ENCODE data around the gene PPARG.

The PPARG gene

DNA sequence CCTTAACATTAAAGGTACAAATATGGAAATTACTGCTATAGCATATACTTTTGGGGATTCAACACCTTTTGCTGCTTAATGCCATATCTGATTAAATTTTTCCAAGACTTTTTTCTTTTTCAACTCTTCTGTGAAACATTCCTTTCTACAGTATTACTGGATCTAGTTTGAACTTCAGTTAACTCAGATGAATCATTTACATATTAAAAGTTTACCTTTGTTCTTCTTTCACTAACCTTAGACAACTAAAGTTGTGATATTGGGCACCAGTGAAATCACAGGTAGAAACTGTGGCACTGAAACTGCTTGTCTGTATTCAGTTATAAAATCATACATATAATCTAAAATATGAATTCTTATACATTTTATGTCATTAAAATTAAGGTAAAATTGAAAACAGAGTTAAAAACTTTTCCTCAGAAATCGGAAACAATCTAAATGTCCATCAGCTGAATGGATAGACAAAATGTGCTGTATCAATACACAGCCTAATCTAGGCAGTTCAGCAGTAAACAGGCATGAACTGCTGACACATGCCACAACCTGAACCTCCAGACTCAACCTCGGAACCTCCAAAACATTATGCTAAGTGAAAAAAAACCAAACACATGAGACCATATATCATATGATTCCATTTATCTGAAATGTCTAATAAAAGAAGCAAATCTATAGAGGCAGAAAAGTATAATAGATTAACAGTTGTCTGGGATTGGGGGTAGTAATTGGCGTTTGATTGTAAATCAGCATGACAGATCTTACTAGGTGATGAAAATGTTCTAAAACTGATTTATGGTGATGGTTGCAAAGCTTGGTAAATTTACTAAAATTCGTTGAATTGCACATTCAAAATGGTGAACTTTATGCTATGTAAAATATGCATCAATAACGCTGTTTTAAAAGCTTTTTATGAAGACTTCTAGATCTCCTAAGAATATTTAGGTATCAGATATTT is 50.0 kb downstream of the PPARG start:
- no peak overlapping the region for H3K27ac ChIP-seq
- TF ChIP-seq, protein P1, sequence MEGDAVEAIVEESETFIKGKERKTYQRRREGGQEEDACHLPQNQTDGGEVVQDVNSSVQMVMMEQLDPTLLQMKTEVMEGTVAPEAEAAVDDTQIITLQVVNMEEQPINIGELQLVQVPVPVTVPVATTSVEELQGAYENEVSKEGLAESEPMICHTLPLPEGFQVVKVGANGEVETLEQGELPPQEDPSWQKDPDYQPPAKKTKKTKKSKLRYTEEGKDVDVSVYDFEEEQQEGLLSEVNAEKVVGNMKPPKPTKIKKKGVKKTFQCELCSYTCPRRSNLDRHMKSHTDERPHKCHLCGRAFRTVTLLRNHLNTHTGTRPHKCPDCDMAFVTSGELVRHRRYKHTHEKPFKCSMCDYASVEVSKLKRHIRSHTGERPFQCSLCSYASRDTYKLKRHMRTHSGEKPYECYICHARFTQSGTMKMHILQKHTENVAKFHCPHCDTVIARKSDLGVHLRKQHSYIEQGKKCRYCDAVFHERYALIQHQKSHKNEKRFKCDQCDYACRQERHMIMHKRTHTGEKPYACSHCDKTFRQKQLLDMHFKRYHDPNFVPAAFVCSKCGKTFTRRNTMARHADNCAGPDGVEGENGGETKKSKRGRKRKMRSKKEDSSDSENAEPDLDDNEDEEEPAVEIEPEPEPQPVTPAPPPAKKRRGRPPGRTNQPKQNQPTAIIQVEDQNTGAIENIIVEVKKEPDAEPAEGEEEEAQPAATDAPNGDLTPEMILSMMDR (conservative IDR thresholded peaks at IDR 0.05; ENCODE audit: low read depth) = no peak
- ChIA-PET POLR2A (ENCODE audit: low non-redundant PET) (no interaction called here), CTCF (interaction anchor here (0.6 to 1.0 kb wide), 2 partner anchors 109 to 142 kb away, joined by 3 read pairs; no protein-coding TSS in a partner anchor)
- DNase-seq (ENCODE audit: low spot score) = no peak

DNA sequence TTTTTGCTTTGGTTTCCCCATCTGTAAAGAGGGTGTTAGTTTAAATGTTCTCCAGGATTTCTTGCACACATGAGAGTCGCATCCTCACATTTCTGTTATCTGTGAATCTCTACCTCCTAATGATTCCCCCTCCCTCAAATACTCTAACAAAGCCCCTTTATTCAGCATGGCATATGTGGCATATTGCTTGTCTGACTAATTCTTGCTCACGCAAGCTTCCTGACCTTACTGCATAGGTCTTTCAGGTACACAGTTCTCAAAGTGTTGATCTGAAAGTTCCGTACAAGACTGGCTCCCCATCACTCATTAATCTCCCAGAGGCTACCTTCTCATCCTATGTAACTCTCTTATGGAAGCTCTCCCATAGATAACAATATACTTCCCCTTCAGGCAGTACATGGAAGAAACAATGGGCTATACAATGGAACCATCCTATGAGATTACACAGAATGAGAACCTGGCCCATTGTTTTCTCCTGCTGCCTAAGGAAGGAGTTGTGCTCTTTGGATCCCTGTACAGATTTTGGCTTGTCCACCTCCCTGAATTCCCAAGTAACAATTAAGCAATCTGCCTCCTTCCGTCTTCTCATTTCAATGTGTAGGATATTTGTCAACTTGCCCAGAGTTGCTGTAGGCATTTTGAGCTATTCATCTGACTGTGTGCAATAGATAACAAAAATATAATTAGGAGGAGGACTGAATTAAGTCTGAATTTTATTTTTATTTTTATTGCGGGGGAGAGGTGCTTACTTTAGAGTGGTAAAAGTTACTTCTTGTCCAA is 51.0 kb downstream of the PPARG start:
- POLR2A ChIA-PET (ENCODE audit: low non-redundant PET) = interaction anchor here (0.6 kb wide), 1 partner anchor 58 kb away, joined by 10 read pairs; no protein-coding TSS in a partner anchor
- no peak overlapping the region for H3K27ac ChIP-seq
- no peak for DNase-seq (ENCODE audit: low spot score)
- CTCF ChIA-PET = interaction anchor here (1.0 kb wide), 1 partner anchor 141 kb away, joined by 3 read pairs; no protein-coding TSS in a partner anchor
- TF ChIP-seq, protein P1 (conservative IDR thresholded peaks at IDR 0.05; ENCODE audit: low read depth) = no peak

GRCh38 chr3:12340506-12340905 is 51.6 kb downstream of the PPARG start:
- CTCF ChIA-PET = no interaction called here

DNA sequence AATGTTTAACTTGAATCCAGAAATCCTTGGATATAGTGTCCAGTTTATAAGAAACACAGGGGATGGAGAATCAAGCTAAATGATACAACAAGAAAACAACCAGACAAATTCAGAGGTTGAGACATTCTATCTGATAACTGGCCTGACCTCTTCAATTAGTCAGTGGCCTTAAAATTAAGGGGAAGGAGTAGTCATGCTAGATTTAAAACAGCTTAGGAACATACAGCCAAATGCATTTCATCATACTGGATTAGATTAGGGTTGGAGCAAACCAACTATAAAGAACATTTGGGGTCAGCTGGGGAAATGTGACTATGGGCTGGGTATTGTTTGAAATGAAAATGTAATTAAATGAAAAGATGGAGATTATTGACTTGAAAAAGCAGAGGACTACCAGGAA is 53.3 kb downstream of the PPARG start:
- TF ChIP-seq, protein P1 (conservative IDR thresholded peaks at IDR 0.05; ENCODE audit: low read depth) = no peak
- no peak overlapping the region for H3K27ac ChIP-seq
- no peak for DNase-seq (ENCODE audit: low spot score)
- CTCF ChIA-PET = no interaction called here
- POLR2A ChIA-PET (ENCODE audit: low non-redundant PET) = no interaction called here

More at GRCh38 chr3:12340506-12340905, 51.6 kb downstream of the PPARG start:
- DNase-seq (ENCODE audit: low spot score) = no peak
- H3K27ac ChIP-seq = no peak overlapping the region
- TF ChIP-seq, protein P1 (conservative IDR thresholded peaks at IDR 0.05; ENCODE audit: low read depth) = no peak
- POLR2A ChIA-PET (ENCODE audit: low non-redundant PET) = interaction anchor here (0.6 kb wide), 1 partner anchor 59 kb away, joined by 10 read pairs; no protein-coding TSS in a partner anchor

- H3K27ac ChIP-seq = no peak overlapping the region
- TF ChIP-seq, protein P1 (conservative IDR thresholded peaks at IDR 0.05; ENCODE audit: low read depth) = no peak
- ChIA-PET POLR2A (ENCODE audit: low non-redundant PET) (no interaction called here), CTCF (interaction anchor here (1.0 kb wide), 1 partner anchor 11 kb away, joined by 3 read pairs; no protein-coding TSS in a partner anchor)
- DNase-seq (ENCODE audit: low spot score) = no peak
Measured at GRCh38 chr3:12343047-12343501, 54.2 kb downstream of the PPARG start.

GRCh38 chr3:12345141-12345561 is 56.3 kb downstream of the PPARG start:
- no peak overlapping the region for H3K27ac ChIP-seq
- CTCF ChIA-PET = interaction anchor here (0.6 to 0.7 kb wide), 2 partner anchors 66 to 126 kb away, joined by 3 read pairs; no protein-coding TSS in a partner anchor
- peak; percentile 56 for DNase-seq (ENCODE audit: low spot score)
- POLR2A ChIA-PET (ENCODE audit: low non-redundant PET) = no interaction called here
- TF ChIP-seq, protein P1 (conservative IDR thresholded peaks at IDR 0.05; ENCODE audit: low read depth) = no peak
